NCI-H1048 (cell line): ENCODE results near the gene CEACAM16.
"Not testable (repeated sequence)": the region's sequence is repeated elsewhere in the genome, so short reads cannot be mapped to it uniquely, and the experiment has no call there.

Source experiments
- DNase-seq: peaks from one replicate; lab custom pipeline; 2025; lab: John Stamatoyannopoulos, UW

Gene CEACAM16

DNA sequence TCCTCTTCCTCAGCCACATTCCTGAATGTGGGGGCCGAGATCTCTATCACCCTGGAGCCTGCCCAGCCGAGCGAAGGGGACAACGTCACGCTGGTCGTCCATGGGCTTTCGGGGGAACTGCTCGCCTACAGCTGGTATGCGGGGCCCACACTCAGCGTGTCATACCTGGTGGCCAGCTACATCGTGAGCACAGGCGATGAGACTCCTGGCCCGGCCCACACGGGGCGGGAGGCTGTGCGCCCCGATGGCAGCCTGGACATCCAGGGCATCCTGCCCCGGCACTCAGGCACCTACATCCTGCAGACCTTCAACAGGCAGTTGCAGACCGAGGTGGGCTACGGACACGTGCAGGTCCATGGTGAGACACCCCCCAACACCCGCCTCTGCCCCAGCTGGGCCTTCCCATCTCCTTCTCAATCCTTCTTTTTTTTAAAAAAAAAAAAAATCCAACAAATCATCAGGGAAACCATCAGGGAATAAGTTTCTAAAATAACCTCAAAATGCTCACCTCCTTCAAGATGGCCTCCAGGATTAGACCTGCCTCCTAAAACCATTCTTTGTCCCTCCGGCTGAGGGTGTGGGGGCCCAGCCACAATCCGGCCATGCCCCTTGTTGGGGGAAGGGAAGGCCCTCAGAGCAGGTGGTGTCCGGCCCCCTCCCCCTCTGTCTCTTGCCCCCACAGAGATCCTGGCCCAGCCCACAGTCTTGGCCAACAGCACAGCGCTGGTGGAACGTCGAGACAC lies 4.6 kb downstream of the CEACAM16 start:
- DNase-seq, result no peak

GRCh38 chr19:44704982-44705381 lies 6.0 kb downstream of the CEACAM16 start:
- no peak for DNase-seq

GRCh38 chr19:44705502-44706010 lies 6.6 kb downstream of the CEACAM16 start:
- no peak for DNase-seq

GRCh38 chr19:44706506-44707236 lies 7.7 kb downstream of the CEACAM16 start:
- DNase-seq, result no peak

GRCh38 chr19:44707794-44708193 lies 8.8 kb downstream of the CEACAM16 start:
- no peak for DNase-seq

DNA sequence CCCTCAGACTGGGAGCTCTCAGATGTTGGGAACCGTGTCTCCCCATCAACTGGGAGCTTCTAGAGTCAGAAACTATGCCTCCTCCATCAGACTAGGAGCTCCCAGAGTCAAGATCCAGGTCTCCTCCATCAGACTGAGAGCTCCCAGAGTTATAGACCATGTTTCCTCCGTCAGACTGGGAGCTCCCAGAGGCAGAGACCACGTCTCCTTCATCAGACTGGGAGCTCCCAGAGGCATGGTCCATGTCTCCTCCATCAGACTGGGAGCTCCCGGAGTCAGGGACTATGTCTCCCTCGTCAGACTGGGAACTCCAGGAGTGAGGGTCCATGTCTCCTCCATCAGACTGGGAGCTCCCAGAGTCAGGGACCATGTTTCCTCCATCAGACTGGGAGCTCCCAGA lies 10.0 kb downstream of the CEACAM16 start:
- DNase-seq, result no peak

DNA sequence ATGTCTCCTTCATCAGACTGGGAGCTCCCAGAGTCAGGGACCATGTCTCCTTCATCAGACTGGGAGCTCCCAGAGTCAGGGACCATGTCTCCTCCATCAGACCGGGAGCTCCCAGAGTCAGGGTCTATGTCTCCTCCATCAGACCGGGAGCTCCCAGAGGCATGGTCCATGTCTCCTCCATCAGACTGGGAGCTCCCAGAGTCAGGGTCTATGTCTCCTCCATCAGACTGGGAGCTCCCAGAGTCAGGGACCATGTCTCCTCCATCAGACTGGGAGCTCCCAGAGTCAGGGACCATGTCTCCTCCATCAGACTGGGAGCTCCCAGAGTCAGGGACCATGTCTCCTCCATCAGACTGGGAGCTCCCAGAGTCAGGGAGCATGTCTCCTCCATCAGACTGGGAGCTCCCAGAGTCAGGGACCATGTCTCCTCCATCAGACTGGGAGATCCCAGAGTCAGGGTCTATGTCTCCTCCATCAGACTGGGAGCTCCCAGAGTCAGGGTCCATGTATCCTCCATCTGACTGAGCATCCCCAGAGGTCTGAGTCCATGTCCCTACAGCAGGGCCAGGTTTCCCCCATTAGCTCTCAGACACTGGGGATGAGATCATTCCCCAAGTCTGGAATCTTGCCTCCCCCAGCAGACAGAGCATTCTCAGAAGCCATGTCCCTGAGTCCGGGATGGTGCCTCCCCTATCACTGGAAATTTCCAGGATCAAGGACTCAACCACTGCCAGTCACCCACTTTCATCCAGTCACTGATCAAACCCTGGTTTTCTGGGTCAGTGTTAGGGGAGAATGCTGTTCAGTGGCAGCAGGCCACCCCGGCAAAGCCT lies 10.7 kb downstream of the CEACAM16 start:
- not testable (repeated sequence) for DNase-seq

- no peak for DNase-seq
These were observed 11.5 kb downstream of the CEACAM16 start for GRCh38 chr19:44710483-44710882.

GRCh38 chr19:44712864-44713515 lies 14.0 kb downstream of the CEACAM16 start:
- DNase-seq, result no peak

GRCh38 chr19:44714597-44715169 lies 15.7 kb downstream of the CEACAM16 start:
- DNase-seq, result no peak

GRCh38 chr19:44717603-44718002 lies 18.7 kb downstream of the CEACAM16 start:
- no peak for DNase-seq

GRCh38 chr19:44718441-44719261 lies 19.7 kb downstream of the CEACAM16 start:
- no peak for DNase-seq

DNA sequence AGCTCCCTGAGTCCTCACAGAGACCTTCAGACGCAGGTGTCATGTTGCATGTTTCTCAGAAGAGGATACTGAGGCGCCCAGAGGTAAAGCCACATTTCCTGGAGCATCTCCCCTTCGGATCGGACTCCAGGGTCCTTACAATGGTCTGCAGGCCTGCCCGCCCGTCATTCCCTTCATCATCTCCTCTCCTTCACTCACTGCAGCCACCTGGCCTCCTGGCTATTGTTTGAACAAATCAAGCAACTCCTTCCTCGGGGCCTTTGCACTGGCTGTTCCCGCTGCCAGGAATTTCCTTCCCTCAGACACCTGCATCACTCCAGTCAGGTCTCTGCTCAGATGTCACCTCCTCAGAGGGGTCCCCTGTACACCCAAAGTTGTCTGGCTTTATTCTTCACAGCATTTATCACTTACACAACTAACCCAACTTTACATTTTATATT lies 20.3 kb downstream of the CEACAM16 start:
- no peak for DNase-seq

DNA sequence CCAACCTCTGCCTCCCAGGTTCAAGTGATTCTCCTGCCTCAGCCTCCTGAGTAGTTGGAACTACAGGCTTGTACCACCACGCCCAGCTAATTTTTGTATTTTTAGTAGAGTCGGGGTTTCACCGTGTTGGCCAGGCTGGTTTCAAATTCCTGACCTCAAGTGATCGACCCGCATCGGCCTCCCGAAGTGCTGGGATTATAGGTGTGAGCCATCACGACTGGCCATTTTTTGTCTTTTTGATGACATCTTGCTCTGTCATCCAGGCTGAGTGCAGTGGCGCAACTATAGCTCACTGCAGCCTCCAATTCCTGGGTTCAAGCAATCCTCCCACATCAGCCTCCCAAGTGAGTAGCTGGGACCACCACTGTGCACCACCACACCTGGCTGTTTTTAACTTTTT lies 21.4 kb downstream of the CEACAM16 start:
- DNase-seq, result not testable (repeated sequence)

- no peak for DNase-seq
These were observed 22.0 kb downstream of the CEACAM16 start for GRCh38 chr19:44720945-44721344.

DNA sequence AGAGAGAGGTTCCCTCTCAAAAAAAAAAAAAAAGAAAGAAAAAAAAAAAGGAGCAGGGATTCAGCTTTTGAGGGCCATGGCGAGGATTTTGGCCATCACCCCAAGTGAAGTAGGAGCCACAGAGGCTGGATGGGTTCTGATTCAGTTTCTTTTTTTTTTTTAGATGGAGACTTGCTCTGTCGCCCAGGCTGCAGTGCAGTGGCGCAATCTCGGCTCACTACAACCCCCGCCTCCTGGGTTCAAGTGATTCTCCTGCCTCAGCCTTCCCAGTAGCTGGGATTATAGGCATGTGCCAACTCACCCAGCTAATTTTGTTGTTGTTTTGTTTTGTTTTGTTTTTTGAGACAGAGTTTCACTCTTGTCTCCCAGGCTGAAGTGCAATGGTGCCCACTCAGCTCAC lies 22.4 kb downstream of the CEACAM16 start:
- not testable (repeated sequence) for DNase-seq

- no peak for DNase-seq
These were observed 23.5 kb downstream of the CEACAM16 start for GRCh38 chr19:44722131-44723121.

GRCh38 chr19:44723299-44723951 lies 24.5 kb downstream of the CEACAM16 start:
- no peak for DNase-seq

DNA sequence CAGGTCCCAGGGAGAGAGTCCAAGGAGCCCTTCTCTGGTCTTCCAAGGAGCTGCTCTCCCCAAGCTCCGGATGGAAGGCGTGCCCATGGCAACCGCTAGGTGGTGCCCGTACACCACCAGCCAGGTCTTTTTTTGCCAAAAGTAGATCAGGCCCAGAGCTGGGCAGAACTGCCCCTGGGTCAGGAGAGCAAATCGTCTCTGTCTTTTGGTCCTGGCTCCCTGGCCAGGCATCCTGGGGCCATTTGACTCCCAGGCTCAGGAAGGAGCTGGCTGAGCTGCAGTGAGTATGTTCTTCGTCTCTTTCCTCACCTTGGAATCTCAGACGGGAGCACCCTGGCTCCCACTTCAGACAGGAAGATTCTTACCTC lies 25.0 kb downstream of the CEACAM16 start:
- DNase-seq, result no peak
